GM19328 (cell line): ENCODE data around the gene SHISA8.

ENCODE experiments used
- ATAC-seq: cut with Tn5 transposase; IDR thresholded peaks from one replicate; pipeline ENCODE4 v1.9.1; 2021; ENCODE audit warnings: mild to moderate bottlenecking, moderate library complexity; ENCODE audit not compliant: unreplicated experiment

The SHISA8 gene

DNA sequence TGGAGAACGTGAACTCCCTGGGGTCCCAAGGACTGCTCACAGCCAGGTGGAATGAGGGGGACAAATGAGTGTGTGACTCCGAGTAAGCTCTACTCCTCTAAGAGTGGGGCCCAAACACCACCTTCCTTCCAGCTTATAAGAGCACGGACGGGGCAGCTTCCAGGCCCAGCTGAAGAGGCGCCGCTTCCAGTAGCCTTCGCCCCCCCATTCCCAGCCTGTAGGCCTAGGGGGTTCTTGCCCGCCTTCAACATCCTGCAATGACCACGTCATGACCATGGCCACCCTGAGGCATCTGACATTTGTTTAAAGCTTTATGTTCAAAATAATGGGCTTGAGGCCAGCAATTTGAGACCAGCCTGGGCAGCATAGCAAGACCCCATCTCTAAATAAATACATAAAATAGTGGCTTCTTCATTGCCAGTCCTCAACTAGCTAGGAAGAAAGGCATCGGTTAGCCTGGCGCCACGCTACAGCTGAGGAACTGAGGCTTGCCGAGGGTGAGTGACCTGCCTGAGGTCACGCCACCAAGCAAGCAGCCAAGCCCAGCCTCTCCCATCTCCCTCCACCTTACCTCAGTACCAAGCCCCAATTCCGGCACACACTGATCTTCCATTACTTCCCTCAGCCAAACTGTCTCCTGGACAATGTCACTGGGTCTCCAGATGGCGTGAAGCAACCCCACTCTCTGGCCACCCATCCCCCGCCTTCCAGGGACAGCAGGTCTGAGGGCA lies 19.6 kb upstream of the SHISA8 start:
- ATAC-seq = no peak

DNA sequence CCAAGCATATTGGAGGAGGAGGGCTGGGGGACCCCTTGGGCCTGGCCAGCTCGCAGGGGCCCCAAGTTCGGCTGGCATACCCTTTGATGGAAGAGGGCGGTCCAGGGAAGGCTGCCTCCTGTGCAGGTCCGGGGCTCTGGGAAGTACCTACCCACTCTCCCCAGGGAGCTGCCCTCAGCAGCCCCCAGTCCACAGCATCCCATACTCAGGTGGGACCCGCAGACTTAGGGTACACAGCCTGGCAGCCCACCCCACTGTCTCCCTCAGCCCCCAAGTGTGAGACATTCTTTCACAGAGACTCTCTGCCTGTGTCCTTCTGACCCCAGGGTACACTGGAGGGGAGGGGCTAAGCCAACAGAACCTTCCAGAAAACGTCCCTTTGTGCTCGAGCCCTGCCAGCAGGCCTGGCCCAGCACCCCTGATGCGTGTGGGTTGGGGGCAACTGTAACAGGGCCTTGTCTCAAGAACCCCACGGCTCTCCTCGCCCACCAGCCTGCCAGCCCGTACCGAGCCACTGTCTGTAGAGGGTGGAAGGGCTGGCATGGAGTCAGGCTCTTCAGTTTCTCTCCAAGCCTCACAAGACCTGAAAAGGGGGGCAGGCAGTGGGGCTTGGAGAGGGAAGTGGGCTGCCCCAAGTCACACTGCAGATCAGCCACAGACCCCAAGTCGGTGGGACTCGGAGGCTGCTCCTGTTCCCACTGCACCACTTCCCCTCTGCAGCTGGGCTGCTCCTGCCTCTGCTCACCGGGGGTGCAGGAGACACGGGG lies 18.7 kb upstream of the SHISA8 start:
- ATAC-seq = no peak

DNA sequence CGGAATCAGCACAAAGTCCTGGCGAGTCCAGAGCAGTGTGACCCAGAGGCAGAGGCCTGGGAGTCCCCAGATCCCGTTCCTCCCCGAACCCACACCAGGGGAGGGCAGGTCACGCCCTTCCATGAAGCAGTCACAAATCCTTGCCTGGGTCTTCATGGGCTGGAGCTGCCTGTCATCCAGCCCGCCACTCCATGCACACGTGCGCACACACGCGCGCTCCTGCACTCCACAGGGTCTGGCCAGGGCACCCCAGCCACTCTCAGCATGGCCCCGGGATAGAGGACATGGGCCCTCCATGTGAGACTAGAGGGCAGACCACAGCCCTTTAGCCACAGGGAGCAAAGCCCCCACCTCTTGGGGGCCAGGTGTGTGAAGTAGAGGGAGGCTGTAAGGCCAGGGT lies 17.5 kb upstream of the SHISA8 start:
- ATAC-seq = no peak

DNA sequence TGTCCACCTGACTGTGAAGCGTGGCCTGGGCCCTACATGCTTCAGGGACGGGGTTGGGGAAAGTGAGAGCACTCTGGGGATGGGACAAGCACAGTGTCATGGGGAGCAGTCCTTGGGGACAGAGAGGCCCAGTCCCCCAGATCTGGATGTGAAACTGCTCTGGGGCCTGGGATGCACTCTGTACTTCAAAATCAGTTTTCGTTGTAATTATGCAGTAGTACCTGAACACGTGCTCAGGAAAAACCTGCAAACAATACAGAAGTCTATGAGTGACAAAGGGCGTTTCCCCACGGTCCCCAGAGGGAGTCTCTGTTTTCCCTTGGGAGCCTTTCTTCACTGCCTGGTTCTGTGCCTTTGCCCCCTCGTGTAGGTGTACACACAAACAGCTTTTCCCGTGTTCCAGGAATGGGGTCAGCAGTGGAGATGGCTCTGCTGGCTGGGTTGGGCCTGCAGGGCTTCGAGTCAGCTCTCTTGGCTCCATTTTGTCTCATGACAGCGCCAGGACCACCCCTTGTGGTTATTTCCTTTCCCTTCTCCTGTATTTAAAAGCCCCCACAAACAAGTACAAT lies 16.9 kb upstream of the SHISA8 start:
- no peak for ATAC-seq

GRCh38 chr22:41929418-41929810 lies 14.5 kb upstream of the SHISA8 start:
- no peak for ATAC-seq

DNA sequence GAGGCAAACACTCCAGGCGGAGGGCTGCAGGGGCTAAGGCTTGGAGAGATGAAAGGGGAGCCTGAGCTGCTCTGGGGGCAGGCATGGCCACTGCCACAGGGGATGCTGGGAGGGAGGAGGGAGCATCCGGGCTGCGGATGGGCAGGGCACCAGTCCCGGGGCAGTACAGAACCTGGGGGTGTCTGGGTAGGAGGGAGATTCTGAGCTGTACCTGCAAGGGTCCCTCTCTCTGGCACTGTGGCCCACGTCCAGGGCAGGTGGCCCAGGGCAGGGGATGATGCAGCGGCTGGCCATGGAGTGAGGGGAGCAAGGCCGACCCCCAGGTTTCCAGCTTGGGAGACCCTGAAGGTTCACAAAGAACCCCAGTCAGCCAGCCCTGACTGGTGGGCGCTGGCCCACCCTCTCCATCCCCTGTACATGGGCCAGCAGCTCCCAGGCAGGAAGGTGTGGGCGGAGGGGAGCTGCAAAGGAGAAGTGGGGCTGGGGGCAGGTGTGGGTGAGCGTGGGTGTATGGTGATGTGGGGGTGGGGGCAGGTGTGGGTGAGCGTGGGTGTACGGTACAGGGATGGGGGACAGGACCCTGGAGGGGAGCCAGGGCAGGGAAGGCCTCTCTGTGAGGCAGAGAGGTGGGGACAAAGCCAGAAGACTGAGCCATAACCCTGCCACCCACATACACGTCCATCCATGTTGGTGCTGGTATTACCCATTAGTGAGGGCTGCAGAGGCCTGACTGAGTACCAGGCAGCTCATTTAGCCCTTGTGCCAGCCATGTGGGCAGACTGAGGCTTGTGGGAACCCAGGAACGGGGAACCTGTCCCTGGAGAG lies 13.9 kb upstream of the SHISA8 start:
- no peak for ATAC-seq

DNA sequence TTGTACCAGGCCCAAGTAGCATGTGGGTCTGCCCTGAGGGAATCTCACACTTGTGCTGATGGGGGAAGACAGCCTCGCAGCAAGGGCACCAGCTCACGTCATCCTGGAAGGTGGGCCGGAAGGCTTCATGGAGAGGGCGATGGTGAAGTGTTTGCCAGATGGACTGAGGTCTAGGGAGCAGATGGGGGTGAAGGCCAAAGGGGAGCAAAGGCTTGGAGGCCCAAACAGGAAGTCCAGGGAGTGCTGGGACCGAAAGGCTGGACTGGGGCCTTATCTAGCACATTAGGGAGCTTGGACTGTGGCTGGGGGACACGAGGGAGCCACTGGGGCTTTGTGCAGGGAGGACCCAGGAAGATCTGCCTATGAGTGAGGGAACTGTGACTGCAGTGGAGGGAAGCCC lies 12.9 kb upstream of the SHISA8 start:
- no peak for ATAC-seq

DNA sequence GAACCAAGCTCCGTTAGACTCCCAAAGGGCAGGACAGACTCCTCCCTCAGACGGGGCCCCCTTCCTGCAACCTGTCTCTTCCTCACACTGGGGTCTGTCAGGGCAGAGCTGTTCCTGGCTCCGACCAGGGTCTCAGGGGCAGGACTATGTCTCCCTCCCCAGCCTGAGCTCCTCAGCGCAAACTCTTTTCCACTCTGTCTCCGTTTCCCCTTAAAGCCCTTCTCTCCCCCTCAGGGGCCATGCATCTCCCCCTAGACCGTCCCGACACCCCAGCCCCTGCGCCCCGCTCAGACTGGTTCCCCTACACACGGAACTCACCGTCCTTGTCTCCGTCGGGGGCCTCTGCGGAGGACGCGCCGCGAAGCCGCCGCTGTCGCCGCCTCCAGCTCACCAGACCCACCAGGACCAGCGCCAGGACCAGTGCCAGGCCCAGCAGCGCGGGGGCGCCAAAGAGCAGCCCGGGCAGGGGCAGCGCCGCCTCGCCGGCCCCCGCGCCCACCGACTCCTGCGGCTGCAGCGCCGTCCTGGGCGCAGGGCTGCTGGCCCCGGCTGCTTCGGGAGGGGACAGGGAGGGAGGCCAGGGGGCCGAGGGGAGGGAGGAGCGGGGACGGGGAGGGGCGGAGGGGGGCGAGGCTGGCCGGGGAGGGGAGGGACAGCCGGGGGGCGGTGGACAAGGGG lies 11.0 kb upstream of the SHISA8 start:
- peak; percentile 38 for ATAC-seq

DNA sequence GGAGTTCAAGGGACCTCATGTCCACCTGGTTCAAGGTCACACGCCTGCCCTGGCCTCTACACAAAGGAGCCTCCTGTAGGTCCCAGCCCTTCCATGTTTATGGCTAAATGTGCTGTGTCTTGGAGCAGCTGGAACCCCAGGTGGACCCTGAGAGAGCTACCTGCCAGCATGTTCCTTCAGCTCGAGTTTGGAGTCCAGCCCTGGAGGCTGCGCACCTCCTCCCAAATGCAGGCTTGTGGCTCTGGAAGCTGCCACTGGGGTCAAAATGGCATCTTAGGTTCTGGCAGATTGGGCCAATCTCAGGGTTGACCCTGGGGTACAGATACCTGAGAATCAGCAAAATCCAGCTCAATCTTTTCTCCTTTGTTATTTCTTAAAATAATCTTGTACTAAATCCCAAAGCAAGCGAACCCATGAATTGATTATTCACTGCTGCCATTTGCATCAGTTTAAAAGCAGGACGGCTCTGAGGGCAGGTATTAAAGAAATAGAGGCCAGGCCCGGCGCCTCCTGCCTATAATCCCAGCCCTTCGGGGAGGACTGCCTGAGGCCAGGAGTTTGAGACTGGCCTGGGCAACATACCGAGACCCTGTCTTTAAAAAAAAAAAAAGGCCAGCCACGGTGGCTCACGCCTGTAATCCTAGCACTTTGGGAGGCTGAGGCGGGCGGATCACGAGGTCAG lies 8.9 kb upstream of the SHISA8 start:
- ATAC-seq = no peak

- no peak for ATAC-seq
Observed at GRCh38 chr22:41922940-41923594, 8.2 kb upstream of the SHISA8 start.

DNA sequence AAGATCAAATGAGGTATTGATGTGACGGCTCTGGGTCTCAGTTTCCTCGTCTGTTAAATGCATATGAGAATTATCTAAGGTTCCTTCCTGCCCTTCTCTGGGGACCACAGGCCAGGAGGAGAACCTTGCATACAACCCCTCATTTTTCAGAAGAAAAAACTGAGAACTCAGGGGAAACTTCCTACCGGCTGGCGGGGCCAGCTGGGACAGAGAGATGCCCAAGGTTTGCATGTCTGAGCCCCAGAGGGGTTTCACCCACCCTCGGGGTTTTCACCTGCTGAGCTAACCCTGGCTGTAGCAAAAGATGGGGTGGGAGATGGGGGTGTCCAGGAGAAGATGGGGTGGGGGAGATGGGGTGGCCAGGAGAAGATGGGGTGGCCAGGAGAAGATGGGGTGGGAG lies 7.5 kb upstream of the SHISA8 start:
- ATAC-seq = no peak

GRCh38 chr22:41920271-41920976 lies 5.5 kb upstream of the SHISA8 start:
- no peak for ATAC-seq

DNA sequence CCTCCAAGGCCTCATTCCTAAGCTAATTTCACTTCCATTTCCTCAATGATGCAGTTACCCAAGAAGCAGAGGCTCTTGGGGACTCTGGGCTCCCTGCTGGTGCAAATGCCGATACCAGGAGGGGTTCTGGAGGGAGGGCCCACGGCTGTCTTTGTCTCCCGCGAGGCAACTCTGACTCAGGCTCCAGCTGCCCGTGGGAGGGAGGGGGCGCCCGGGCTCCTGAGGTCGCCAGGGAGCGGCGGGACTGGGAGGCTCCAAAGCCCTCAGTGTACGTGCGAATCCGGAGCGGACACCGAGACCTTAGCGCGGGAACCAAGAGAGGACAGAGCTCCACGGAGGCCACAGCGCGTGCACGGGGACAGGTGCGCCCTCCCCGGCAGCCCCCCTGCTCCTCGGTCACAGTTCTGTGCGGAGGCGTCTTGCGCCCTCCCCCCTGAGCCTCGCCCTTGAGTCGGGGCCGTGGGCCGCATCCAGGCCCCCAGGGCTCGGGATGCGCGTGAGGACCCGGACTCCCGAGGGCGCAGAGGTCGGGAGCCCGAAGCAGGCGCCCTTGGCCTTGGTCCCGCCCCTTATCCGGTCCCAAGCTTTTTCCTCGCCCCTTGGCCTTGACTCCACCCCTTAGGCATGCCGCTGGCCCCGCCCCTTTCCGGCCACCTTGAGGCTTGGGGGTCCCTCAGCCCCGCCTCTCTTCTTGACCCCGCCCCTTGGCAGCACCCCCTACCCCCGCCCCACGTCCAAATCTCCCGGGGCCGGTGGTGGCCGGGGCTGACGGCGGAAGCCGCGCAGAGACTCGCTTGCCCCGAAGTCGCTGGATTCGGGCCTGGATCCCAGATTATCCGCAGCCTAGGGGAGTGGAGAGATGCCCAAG lies 4.7 kb upstream of the SHISA8 start:
- ATAC-seq = peak; percentile 45

GRCh38 chr22:41917903-41918791 lies 3.3 kb upstream of the SHISA8 start:
- ATAC-seq = no peak

DNA sequence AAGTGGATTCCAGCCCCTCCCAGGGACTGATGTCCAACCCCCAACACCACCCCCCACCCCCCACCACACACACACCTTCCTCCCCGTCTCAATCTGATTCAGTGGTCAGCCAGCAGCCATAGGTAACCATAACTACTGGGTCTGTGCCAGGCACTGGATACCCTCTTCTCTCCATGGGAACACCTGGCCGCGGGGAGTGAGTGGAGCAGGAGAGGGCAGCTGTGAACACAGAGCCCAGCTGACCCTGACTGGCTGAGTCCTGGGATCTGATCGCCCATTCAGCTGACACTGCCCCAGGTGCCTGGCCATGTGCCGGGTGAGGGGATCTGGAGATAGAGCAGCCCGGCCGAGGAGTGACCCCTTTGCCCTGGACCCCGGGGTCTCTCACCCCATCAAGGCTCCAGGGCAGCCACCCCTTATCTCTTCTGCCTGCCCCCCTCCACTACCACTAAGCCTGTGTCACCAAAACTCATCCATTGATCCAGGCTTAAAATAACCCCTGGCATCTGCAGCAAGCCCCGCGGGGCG lies 2.6 kb upstream of the SHISA8 start:
- ATAC-seq = no peak

DNA sequence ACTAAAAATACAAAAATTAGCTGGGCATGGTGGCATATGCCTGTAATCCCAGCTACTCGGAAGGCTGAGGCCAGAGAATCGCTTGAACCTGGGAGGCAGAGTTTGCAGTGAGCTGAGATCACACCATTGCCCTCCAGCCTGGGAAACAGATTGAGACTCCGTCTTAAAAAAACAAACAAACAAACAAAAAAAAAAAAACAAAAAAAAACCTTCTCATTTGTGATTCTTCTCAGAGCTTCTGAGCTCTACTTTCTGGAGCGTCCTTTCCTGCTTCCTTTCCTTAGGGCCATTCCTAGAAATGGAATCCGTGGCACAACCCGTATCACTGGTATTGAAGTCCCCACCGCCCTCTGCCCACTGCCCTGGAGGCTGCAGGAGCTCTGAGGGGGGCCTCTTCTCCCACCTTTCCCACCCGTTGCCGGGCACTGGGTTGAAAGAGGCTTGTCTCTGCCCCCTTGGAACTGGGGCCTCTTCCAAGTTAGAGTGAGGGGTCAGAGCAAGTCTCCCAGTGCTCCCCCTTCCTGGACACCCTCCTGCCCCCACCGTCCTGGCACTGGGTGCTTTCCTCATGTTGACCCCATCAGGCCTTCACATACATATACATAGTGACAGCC lies 2.0 kb upstream of the SHISA8 start:
- no peak for ATAC-seq
